H9 (cell line): ENCODE results near the gene KCNMB4. TPM values are rescaled to one million over a fixed set of nuclear protein-coding genes. Genes with fewer than 3 reads are reported as not detected.

Source experiments
- DNase-seq: peaks from one replicate; pipeline ENCODE4 v3.0.0-alpha.2; 2017
- H2AFZ ChIP-seq: one replicate; pipeline ENCODE4 v1.6.1; 2013; ENCODE audit warnings: mild to moderate bottlenecking, low read length, control low read depth, moderate library complexity
- H2AK5ac ChIP-seq: 2 replicates; pipeline ENCODE4 v1.6.1; 2013; ENCODE audit warnings: low read length, control low read depth, mixed read lengths; ENCODE audit not compliant: insufficient read length
- H2BK120ac ChIP-seq: one replicate; pipeline ENCODE4 v1.6.1; 2013; ENCODE audit warnings: low read depth, mild to moderate bottlenecking, low read length, control low read depth, inconsistent platforms; ENCODE audit not compliant: poor library complexity, severe bottlenecking
- H2BK12ac ChIP-seq: 2 replicates; pipeline ENCODE4 v1.6.1; 2013; ENCODE audit warnings: low read length, control low read depth, mixed read lengths, low read depth; ENCODE audit not compliant: insufficient read length
- H2BK15ac ChIP-seq: 2 replicates; pipeline ENCODE4 v1.6.1; 2013; ENCODE audit warnings: low read depth, low read length, control low read depth
- H2BK20ac ChIP-seq: one replicate; pipeline ENCODE4 v1.6.1; 2013; ENCODE audit warnings: low read depth, mild to moderate bottlenecking, low read length, control low read depth, inconsistent platforms; ENCODE audit not compliant: poor library complexity, severe bottlenecking
- H2BK5ac ChIP-seq: 2 replicates; pipeline ENCODE4 v1.6.1; 2013; ENCODE audit warnings: low read length, control low read depth, mixed read lengths; ENCODE audit not compliant: insufficient read length
- H3K14ac ChIP-seq: 2 replicates; pipeline ENCODE4 v1.6.1; 2013; ENCODE audit warnings: low read length, control low read depth; ENCODE audit not compliant: insufficient read depth
- H3K18ac ChIP-seq: 2 replicates; pipeline ENCODE4 v1.6.1; 2013; ENCODE audit warnings: low read depth, mild to moderate bottlenecking, mixed read lengths, low read length, control low read depth; ENCODE audit not compliant: insufficient read length
- H3K23ac ChIP-seq: 2 replicates; pipeline ENCODE4 v1.6.1; 2013; ENCODE audit warnings: low read length, control low read depth, mixed read lengths, low read depth; ENCODE audit not compliant: insufficient read length
- H3K23me2 ChIP-seq: 2 replicates; pipeline ENCODE4 v1.6.1; 2013; ENCODE audit warnings: low read depth, mild to moderate bottlenecking, mixed read lengths, low read length, control low read depth; ENCODE audit not compliant: insufficient read length, poor library complexity, severe bottlenecking
- H3K27ac ChIP-seq: 2 replicates; pipeline ENCODE4 v1.5.1; 2013; ENCODE audit warnings: low read length, control low read depth, mixed read lengths, low read depth; ENCODE audit not compliant: insufficient read length
- H3K27me3 ChIP-seq: 2 replicates; pipeline ENCODE4 v1.6.1; 2013; ENCODE audit warnings: low read length, control low read depth, inconsistent platforms; ENCODE audit not compliant: insufficient read depth
- H3K4ac ChIP-seq: 2 replicates; pipeline ENCODE4 v1.6.1; 2013; ENCODE audit warnings: low read depth, mild to moderate bottlenecking, control low read depth, inconsistent platforms, low read length, moderate library complexity
- H3K4me1 ChIP-seq: 2 replicates; pipeline ENCODE4 v1.6.1; 2013; ENCODE audit warnings: low read length, control low read depth, inconsistent platforms; ENCODE audit not compliant: insufficient read depth
- H3K4me2 ChIP-seq: 2 replicates; pipeline ENCODE4 v1.6.1; 2013; ENCODE audit warnings: low read length, control low read depth, mixed read lengths; ENCODE audit not compliant: insufficient read length, insufficient read depth
- H3K56ac ChIP-seq: 2 replicates; pipeline ENCODE4 v1.6.1; 2013; ENCODE audit warnings: low read depth, mild to moderate bottlenecking, mixed read lengths, low read length, control low read depth; ENCODE audit not compliant: insufficient read length
- H3K79me1 ChIP-seq: 2 replicates; pipeline ENCODE4 v1.6.1; 2013; ENCODE audit warnings: low read depth, mild to moderate bottlenecking, moderate library complexity, low read length, control low read depth, inconsistent platforms; ENCODE audit not compliant: insufficient read depth, poor library complexity, severe bottlenecking
- H3K79me2 ChIP-seq: 2 replicates; pipeline ENCODE4 v1.6.1; 2013; ENCODE audit warnings: low read length, control low read depth, inconsistent platforms; ENCODE audit not compliant: insufficient read depth
- H3K9ac ChIP-seq: 2 replicates; pipeline ENCODE4 v1.6.1; 2013; ENCODE audit warnings: low read length, control low read depth, mixed read lengths; ENCODE audit not compliant: insufficient read length; ENCODE audit errors: extremely low read depth
- H3K9me3 ChIP-seq: one replicate; pipeline ENCODE4 v1.6.1; 2013; ENCODE audit warnings: low read depth, low read length, inconsistent platforms; ENCODE audit not compliant: control insufficient read depth
- H3T11ph ChIP-seq: one replicate; pipeline ENCODE4 v1.6.1; 2013; ENCODE audit warnings: mild to moderate bottlenecking, low read length, control low read depth, inconsistent platforms
- H4K20me1 ChIP-seq: one replicate; pipeline ENCODE4 v1.6.1; 2013; ENCODE audit not compliant: control insufficient read depth, insufficient read length, insufficient read depth
- H4K5ac ChIP-seq: 2 replicates; pipeline ENCODE4 v1.6.1; 2013; ENCODE audit warnings: low read depth, mild to moderate bottlenecking, mixed read lengths, low read length, control low read depth; ENCODE audit not compliant: insufficient read length
- H4K8ac ChIP-seq: replicated peaks from 2 replicates; pipeline ENCODE4 v1.6.1; 2013; ENCODE audit warnings: low read length, control low read depth, mixed read lengths, low read depth; ENCODE audit not compliant: insufficient read length
- H4K91ac ChIP-seq: 2 replicates; pipeline ENCODE4 v1.6.1; 2013; ENCODE audit warnings: low read depth, mild to moderate bottlenecking, moderate library complexity, mixed read lengths, low read length, control low read depth; ENCODE audit not compliant: insufficient read length
- H3K27ac Mint-ChIP-seq, 3 experiments: 2 replicates in 2 of 3; 3 replicates in 1 of 3; pipeline ENCODE4 v1.8.0; 2020 to 2021; ENCODE audit warnings: mixed read lengths in 3 of 3, mild to moderate bottlenecking in 1 of 3, moderate library complexity in 1 of 3
- H3K27me3 Mint-ChIP-seq: 2 replicates; pipeline ENCODE4 v1.8.0; 2021; ENCODE audit warnings: low read depth, mild to moderate bottlenecking, moderate library complexity, mixed read lengths
- H3K36me3 Mint-ChIP-seq, 3 experiments: 2 replicates in 2 of 3; 3 replicates in 1 of 3; pipeline ENCODE4 v1.8.0; 2020 to 2021; ENCODE audit warnings: low read depth in 3 of 3, mixed read lengths in 3 of 3; ENCODE audit not compliant: insufficient read depth in 1 of 3
- H3K4me1 Mint-ChIP-seq, 2 experiments: 2 replicates each; pipeline ENCODE4 v1.8.0; 2020; ENCODE audit warnings: mixed read lengths in 2 of 2
- H3K4me3 Mint-ChIP-seq, 2 experiments: 2 replicates in 1 of 2; 3 replicates in 1 of 2; pipeline ENCODE4 v1.8.0; 2020 to 2021; ENCODE audit warnings: mild to moderate bottlenecking in 2 of 2, mixed read lengths in 2 of 2, moderate library complexity in 1 of 2
- H3K9me3 Mint-ChIP-seq, 2 experiments: 2 replicates in 1 of 2; 3 replicates in 1 of 2; pipeline ENCODE4 v1.8.0; 2020; ENCODE audit warnings: mild to moderate bottlenecking in 2 of 2, mixed read lengths in 2 of 2, moderate library complexity in 1 of 2
- CTCF ChIP-seq: fragments of 200-600 bp; sonication (generic); conservative IDR thresholded peaks from 3 replicates; pipeline ENCODE4 v1.8.0; 2021; ENCODE audit warnings: antibody characterized with exemption, mild to moderate bottlenecking
- WGBS: extraction: QIAGEN DNeasy Blood & Tissue Kit; methylation state at CpG from one replicate; pipeline ENCODE4 v1.1.7; 2013; ENCODE audit warnings: missing lambda C conversion rate, low lambda C conversion rate, mixed read lengths; ENCODE audit not compliant: insufficient read length; ENCODE audit errors: extremely low coverage; 5-methylcytosine and 5-hydroxymethylcytosine counted together
- total RNA-seq: library from RNA; stranded (reverse); gene quantifications from 2 replicates; pipeline ENCODE4 v1.2.1, GENCODE V29; 2021

Gene KCNMB4
- total RNA-seq, 1 experiment from 2014 or later: 16.2 TPM

- Histone ChIP-seq H3K27me3 (no peaks in the 10 kb centered on the region), H4K8ac (no peak overlapping the region), H3K23me2 (no peaks in the 10 kb centered on the region), H3K4ac (no peak overlapping the region), H4K91ac (no peak overlapping the region), H4K5ac (no peak overlapping the region), H3K79me2 (no peaks in the 10 kb centered on the region; the same call in 1 of the 2 replicates), H2BK5ac (no peak overlapping the region), H2BK12ac (no peak overlapping the region), H3K27ac (no peak overlapping the region), H4K20me1 (no peaks in the 10 kb centered on the region), H2AK5ac (no peak overlapping the region), H3T11ph (no peak overlapping the region), H2BK20ac (no peak overlapping the region), H3K79me1 (peaks cover 2% of the 10 kb centered on the region), H3K4me2 (no peak overlapping the region), H2BK120ac (no peak overlapping the region), H3K23ac (no peak overlapping the region), H2AFZ (no peak overlapping the region), H3K18ac (no peak overlapping the region), H3K14ac (no peak overlapping the region), H3K9ac (no peak overlapping the region), H2BK15ac (no peak overlapping the region), H3K56ac (no peak overlapping the region), H3K4me1 (no peaks in the 10 kb centered on the region), H3K9me3 (no peaks in the 10 kb centered on the region)
- TF ChIP-seq CTCF: no peak
- Mint-ChIP-seq H3K9me3 (peaks cover 0 to 2% of the 10 kb centered on the region in 2 experiments; a peak in 3 of 5 replicates), H3K27ac (no peak overlapping the region), H3K36me3 (peaks cover 8 to 15% (median 12%) of the 10 kb centered on the region in 3 experiments), H3K4me3 (no peak overlapping the region), H3K27me3 (no peaks in the 10 kb centered on the region; the same call in 1 of the 2 replicates), H3K4me1 (peaks cover 0 to 6% of the 10 kb centered on the region in 2 experiments; a peak in 2 of 4 replicates)
- no peak for DNase-seq
- WGBS: no CpG with 5 or more reads among the region's 2 CpGs
These were observed 27.9 kb downstream of the KCNMB4 start for GRCh38 chr12:70393787-70394499.
